GM19240 (cell line): ENCODE data around the gene RFX2.
"Not testable (repeated sequence)": the region's sequence is repeated elsewhere in the genome, so short reads cannot be mapped to it uniquely, and the experiment has no call there.

Experiments
- DNase-seq: peaks from one replicate; pipeline ENCODE4 v3.0.0; 2011; ENCODE audit warnings: low spot score; ENCODE audit not compliant: insufficient read length

Gene RFX2

DNA sequence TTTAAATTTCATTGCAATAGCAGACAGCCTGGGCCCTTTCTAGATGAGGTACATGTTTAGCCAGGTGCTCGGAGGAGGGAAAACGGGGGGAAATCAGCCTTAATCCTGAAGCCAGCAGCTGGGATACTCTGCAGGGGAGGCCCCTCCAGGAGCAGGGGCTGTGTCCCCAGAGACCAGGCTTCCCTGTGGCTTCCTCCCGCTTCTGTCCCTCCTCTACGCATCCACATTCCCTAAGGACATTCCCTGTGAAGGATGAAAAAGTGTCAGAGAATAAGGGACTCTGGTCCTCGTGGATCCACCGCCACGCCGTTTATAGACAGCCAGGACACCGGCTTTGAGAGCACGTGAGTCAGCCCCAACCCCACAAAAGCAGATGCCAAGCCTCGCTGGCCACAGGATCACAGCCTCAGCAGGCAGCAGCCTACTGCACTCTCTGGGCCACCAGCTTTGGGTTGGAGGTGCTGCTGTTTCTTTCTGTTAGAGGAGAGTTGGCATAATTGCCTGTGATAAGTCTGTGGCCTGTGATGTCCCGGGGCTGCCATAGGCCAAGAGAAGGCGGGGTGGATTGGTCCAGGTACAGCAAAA, 95.7 kb downstream of the RFX2 start:
- DNase-seq, result no peak

DNA sequence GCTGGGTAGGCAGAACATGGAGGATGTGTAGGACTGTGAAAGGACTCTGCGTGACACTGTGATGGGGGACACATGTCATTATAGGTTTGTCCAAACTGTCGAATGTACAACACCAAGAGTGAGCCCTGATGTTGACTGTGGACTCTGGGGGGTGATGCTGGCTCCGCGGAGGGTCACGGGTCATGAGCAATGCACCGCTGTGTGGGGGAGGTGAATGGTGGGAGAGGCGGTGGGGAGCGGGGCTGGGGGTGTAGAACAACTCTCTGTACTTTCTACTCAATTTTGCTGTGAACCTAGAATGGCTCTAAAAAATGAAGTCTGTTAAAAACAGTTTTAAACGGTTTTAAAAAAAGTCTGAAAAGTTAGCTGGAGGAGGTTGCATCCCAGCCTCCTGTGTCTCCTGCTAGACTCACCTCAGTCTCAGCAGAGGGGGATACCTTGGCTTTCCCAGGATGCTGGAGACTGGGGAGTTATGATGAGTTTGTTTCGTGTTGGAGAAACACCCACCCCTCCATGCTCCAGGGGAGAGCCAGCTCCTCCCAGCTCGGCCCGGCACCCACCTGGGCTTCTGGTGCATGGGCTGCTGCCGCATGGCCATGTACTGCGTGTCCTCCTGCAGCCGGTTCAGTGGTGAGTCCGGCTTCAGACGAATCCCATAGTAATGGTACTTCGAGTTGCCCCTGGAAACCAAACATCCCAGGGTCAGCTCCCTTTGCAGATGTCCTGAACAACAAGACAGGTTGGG, 97.7 kb downstream of the RFX2 start:
- no peak for DNase-seq

DNA sequence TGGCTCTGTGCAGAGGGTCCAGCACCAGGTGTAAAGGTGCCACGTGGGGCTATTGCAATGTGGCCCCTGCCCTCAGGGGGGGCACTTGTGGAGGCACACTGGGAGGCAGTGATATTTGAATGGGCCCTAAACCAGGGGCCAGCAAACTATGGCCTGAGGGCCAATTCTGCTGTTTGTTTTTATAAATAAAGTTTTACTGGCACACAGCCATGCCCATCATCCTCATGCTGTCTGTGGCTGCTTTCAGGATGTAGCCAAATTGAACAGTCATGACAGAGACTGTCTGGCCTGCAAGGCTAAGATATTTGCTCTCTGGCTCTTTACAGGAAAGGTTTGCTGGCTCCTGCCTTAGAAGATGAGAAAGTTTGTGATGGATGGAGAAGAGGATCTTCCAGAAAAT, 98.5 kb downstream of the RFX2 start:
- no peak for DNase-seq

DNA sequence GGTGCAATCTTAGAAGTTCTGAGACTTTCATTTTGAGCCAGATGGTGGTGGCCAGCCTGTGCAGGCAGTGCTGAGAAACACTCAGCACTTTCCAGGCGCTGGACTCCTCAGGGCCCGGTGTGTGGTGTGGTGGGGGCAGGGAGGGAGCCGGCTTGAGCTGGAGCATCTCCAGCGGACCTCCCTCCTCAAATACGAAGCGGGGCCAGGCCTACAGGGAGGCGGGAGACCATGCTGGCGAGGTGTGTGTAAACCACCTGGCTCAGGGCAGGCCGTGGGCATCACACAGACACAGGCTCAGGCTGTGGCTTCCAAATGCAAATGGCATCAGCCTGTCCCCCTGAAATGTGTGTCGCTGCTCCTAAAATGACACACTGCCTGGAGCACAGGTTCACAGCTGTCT, 99.1 kb downstream of the RFX2 start:
- no peak for DNase-seq

DNA sequence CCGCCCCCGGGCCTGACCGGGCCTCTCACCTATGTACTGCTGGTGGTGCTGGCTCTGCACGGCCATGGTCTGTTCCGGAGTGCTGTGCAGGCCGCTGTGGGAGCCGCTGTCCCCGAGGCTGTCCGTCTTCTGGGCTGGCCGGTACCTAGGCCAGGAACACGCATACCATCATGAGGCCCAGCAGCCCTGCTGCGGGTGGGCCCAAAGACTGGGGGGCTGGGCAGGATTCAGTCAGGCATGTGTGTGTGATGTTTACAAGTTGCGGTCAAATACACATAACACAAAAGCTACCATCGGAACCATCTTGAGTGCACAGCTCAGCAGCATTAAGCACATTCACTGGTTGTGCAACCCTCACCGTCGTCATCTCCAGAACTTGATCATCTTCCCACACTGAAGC, 100.2 kb downstream of the RFX2 start:
- no peak for DNase-seq

DNA sequence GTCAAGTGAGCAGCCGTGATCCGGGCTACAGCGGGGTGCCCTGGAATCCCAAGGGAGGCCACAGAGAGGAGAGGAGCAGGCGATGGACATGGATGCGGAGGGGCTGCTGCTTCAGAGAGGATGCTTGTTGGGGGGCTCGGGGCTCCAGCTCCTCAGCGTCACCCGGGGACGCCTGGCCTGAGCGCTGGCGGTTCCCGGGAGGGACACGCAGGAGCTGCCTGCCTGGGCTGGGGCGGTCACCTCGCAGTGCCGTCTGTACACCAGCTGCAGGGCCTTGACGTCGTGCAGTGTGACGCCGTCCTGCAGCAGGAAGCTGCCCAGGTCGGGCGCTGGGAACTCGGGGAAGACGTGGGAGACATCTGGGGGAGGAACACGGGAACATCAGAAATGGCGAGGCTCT, 102.4 kb downstream of the RFX2 start:
- DNase-seq, result no peak

DNA sequence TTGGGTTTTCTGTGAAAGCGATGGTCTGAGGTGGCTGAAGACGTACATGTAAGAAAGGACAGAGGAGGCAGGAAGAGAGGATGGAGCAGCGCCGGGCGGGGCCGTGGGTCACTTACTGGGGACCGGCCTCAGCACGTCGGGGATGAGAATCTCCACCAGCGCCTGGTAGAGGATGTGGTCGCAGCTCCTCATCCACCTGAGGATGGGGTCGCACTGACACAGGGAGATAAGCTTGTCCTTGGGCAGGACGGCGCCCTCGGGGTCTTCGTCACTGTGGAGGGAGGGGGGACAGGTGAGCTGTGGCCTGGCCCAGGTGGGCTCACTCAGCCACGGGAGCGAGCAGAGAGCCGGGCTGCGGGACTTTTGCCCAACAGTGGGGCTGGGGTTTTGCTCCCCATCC, 103.4 kb downstream of the RFX2 start:
- DNase-seq, result no peak

DNA sequence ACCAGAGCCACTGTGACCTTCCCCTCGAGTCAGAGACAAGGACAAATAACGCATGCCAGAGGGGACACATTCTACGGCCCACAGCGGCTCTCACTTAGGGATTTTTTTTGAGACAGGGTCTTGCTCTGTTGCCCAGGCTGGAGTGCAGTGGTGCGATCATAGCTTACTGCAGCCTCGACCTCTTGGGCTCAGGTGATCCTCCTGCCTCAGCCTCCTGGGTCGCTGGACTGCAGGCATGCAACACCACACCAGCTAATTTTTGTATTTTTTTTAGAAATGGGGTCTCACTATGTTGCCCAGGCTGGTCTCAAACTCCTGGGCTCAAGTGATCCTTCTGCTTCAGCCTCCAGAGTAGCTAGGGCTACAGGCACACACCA, 104.2 kb downstream of the RFX2 start:
- not testable (repeated sequence) for DNase-seq

DNA sequence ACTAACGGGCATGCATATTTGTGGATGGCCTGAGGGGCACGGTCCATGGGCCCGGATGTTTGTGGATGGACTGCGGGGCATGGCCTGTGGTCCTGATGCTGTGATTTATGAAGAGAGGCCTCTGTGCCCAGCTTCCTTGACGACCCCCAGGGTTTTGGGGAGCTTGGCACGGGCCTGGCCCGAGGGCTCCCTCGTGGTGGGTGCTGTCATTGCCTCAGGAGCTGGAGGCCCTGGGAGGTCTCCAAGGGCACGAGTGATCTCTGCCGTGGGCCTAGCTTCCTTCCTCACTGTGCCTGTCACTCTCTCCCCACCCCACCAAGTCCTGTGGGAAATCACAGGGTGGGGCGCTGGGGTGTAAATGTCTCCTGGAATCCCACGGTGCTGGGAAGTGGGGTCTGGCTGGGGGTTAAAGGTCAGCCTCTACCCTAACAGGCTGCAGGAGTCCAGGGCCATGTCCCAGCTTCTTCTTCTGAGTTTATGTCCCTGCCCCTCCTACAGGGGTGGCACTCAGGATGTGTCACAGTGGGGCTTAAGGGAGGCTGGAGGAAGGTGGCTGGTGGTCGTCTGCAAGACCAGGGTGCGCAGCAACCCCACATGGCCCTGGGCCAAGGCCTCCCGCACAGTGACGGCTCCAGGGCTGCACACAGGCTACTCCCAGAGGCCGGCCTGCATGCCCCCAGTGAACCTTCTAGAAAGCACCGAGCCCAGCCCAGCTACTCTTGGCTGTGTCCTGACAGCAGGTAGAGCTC, 104.8 kb downstream of the RFX2 start:
- DNase-seq, result no peak

DNA sequence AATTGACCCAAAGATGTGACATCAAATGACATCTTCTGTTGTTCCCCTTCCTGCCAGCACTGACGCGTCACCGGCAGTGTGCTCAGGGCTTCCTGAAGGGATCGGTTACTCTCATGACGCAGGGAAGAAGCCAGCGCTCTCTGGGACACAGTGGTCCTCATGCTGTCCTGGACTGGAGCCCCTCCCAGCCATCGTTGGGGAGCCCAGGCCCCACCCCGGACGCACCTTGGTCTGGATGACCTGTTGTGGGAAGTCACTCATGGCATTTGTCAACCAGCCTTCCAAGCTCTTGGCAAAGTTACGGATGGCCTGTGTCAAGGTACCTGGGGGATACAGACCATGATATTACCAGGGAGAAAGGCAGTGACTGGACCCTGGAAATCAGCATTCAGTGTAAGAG, 106.3 kb downstream of the RFX2 start:
- DNase-seq, result no peak

DNA sequence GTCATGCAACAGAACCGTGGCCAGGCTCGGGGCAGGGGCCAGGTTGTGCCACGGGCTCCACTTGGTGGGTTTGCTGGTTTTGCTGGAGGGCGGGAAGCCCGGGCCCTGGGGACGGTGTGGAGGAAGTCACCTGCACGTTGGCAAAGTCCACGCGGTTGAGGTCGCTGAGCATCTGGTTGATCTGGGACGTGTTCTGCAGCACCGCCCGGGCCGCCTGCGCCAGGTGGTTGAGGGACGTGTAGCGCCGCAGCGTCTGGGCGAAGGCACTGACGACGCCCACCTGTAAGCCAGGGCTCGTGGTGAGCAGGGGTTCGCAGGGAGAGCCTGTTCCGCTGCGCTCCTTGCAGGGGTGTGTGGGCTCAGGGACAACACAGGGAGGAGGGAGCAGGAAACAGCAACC, 107.7 kb downstream of the RFX2 start:
- DNase-seq, result no peak

DNA sequence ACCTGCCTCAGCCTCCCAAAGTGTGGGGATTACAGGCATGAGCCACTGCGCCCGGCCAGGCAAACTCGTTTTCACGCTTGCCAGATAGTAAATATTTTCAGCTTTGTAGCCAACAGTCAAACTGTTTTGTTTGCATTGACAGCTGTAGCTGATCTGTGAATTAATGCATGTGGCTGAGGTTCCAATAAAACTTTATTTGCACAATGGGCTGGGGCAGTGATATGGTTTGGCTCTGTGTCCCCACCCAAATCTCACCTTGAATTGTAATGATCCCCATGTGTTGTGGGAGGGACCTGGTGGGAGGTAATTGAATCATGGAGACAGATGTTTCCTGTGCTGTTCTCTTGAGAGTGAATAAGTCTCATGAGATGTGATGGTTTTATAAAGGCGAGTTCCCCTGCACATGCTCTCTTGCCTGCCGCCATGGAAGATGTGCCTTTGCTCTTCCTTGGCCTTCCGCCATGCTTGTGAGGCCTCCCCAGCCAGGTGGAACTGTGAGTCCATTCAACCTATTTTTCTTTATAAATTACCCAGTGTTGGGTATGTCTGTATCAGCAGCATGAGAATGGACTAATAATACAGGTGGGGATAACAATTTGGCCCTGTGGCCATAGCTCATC, 110.0 kb downstream of the RFX2 start:
- DNase-seq, result no peak

DNA sequence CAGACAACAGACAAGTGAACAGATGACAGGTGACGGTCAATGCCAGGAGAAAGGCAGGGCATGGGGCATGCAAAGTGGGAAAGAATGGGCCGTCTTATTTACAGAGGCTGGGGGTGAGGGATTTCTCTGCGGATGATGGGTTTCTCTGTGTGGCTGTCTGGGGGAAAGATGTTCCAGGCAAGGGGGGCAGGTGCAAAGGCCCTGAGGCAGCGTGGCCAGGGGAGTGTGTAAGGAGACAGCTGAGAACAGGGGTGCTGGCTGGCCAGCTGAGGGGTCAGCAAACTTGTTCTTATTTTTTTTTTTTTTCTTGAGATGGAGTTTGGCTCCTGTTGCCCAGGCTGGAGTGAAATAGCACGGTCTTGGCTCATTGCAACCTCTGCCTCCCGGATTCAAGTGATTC, 110.6 kb downstream of the RFX2 start:
- no peak for DNase-seq

DNA sequence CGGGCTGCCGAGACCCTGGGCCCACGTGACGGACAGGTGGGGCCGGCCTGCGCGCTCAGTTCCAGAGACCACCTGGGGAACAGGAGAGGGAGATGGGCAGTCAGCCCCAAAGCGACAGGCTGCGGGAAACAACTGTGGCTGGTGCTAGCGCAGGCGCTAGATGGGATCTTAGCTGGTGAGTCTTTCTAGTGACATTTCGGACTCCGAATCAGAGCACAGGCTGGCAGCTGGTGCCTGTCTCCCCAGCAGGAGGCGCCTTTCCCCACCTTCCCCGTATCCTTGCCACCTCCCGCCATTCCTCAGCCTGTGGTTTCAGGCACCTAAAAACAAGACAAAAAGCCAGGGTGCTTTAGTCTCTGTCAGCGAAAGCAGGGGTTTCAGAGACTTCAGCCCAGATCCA, 112.9 kb downstream of the RFX2 start:
- DNase-seq, result no peak

DNA sequence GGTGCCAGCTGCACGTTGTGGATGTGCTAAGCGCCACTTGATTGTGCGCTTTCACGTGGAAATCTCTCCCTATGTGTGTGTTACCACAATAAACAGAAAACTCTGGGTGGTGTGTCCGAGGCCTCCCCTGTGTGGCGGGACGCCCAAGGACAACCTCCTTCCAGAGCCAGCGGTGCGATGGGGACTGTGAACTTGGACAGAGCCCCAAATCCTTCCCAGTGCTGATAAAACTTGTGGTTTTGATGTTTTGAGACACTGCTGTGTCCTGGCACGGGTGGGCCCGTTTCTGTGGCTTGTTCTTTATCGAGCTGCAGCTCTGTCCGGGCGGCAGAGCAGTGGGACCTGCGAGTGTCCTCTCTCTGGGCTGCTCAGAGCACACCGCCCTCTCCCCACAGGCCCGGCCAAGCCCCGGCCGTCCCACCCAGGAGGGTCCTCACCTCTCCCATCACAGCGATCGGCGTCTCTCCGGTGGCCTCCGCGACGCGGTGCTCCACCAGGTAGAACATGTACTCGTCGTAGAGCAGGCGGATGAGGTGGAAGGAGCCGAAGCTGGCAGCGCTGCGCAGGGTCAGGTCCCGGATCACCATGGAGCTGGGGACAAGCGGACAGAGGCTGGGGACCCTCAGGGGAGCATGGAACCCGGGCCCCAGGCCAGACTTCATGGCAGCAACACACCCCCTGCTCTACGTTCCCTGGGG, 113.5 kb downstream of the RFX2 start:
- DNase-seq, result no peak

DNA sequence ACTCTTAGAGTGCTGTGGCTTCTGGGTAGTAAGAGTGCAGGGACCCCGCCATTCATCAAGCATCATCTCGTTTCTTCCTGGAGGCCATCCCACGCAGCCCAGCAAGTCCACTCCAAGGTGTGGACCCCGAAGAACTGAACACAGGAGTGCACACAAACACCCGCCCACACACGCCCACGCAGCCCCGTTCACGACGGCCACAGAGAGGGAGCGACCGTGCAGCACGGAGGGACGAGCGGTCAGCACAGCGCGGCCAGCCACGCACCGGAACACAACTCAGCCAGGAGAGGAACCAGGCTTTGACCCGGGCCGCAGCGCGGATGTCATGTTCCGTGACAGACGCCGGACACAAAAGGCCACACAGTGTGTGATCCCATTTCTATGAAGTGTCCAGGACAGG, 114.2 kb downstream of the RFX2 start:
- DNase-seq, result no peak

DNA sequence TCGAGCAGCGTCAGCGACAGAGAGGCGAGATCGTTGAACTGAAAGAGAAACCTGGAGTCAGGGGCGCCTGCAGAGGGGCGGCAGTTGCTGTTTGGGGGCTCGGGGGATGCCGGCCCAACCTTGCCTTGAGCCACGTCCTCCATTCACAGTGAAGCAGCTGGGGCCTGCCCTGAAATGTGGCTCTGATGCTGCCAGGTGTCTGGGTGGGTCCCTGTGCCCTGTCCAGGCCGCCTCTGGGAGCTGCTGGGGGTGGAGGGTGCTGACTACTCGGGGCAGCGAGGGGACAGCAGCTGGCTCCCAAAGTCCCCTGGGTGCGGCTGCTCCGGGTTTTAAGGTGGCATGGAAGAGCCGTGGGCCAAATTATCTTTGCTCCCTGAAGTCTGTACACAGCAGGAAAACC, 114.7 kb downstream of the RFX2 start:
- DNase-seq, result no peak

DNA sequence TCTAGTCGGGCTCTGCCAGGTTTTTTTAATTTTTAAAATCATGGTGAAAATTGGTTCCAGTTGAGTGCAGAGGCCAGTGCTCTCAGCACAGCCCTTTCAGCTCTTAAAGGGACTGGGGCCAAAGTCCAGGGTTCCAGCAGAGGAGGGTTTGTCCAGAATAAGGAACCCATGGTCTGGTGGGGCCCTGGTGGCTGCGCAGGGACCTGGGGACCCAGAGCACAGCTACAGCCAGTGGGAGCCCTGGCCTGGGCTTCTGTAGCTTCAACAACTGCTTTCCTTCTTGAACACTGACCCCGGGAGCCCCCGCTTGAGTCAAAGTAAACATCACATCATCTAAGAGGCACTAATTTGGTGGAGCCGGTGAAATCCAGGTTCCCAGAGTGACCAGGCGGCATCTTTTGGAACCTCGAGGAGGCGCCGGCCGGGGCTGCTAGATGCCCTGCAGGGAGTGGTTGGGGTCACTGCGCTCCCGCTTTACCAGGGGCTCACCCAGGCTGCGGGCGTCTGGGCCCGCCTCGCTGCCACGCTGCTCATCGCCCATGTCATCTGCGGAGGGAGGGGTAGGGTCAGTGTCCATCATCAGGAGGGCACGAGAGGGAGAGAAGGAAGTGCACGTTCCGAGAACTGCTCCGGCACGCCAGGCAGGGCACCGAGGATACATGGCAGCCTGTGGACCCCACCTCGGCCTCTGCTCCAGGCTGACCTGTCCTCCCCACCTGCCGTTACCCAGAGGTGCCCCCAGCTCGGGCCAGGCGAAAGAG, 115.7 kb downstream of the RFX2 start:
- no peak for DNase-seq

DNA sequence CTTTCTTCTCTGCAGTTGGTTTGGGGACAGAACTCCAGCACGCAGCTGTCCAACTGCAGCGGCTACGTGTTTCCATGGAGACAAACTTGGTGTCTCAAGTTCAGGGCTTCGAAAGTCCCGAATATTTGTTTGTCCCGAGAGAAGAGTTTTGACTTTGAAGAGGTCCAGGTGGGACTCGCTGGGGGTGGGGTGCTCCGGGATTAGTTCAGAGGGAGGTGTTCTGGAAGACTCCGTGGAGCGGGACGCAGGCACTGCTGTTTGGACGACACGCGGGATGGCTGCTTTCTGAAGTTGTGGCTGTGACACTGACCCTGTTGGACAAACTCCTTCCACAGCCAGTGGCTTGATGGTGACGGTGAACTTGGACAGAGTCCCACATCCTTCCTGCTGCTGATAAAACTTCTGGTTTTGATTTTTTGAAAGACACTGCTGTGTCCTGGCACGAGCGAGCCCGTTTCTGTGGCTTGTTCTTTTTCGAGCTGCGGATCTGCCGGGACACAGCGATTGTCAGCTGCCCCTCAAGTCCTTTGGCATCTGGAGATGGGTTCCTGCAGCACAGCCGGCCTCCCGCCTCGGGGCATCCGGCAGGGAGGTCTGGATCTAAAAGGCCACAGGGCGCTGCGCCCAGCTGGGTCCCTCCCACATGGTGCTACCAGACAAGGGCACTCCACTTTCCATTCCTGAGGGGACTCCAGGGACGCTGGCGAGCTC, 116.5 kb downstream of the RFX2 start:
- DNase-seq, result no peak

DNA sequence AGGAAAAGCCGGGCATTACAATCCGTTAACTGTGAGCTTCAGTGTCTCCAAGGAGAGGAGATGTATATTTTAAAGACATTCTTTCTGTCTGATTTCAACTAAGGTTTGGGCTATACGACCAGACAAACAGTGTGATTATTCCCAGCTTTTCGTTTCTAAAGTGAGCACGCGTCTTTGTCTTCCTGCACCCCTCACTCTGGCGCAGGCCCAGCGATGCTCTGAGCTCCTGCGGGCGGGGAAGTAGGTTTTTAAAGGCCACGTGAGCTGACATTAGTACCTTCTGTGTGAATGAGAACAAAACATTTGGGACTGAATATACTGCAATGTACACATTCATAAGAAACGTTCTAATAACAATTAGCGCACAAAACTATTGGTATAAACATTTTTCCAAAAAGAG, 117.1 kb downstream of the RFX2 start:
- no peak for DNase-seq
